Testis (tissue), 2 donors: ENCODE data around the gene FOXP4.

Experiments used
- CTCF ChIP-seq, 3 experiments: fragments of 450-650 bp in 2 of 3; fragments of 200-600 bp in 1 of 3; sonication (generic) in 1 of 3; IDR thresholded peaks; one replicate each; pipeline ENCODE4 v1.5.1; 2016 to 2019; ENCODE audit warnings: antibody characterized with exemption in 3 of 3, mild to moderate bottlenecking in 2 of 3, moderate library complexity in 1 of 3
- POLR2A ChIP-seq: fragments of 450-650 bp; IDR thresholded peaks from one replicate; pipeline ENCODE4 v1.6.1; 2017; ENCODE audit warnings: antibody characterized with exemption, mild to moderate bottlenecking, moderate library complexity

GRCh38 chr6:41586252-41587007 lies 40.2 kb downstream of the FOXP4 start:
- TF ChIP-seq CTCF (IDR thresholded peaks at IDR 0.05) (no peak), POLR2A (no peak)
